Right cardiac atrium (tissue), 5 donors: ENCODE measurements around the gene SLC4A4. TPM values are rescaled to one million over a fixed set of nuclear protein-coding genes. Genes with fewer than 3 reads are reported as not detected.
A peak's percentile ranks its signal among the peaks of the same experiment; 100 is the strongest.

Source experiments
- ATAC-seq, 2 donors: fragments of 200-7000 bp; cut with Tn5 transposase; one replicate each; pipeline versions ENCODE4 v1.8.0 to v1.9.1; 2020; ENCODE audit warnings: moderate library complexity in 2 of 2, mild to moderate bottlenecking in 1 of 2
- DNase-seq, 3 donors: peaks; one replicate each; pipeline ENCODE4 v3.0.0-alpha.2; 2020
- H3K27ac ChIP-seq: one replicate; pipeline ENCODE4 v1.5.1; 2013; ENCODE audit warnings: mild to moderate bottlenecking, low read length, control low read depth, moderate library complexity
- H3K27me3 ChIP-seq: one replicate; pipeline ENCODE4 v1.6.1; 2013; ENCODE audit not compliant: control insufficient read depth, insufficient read depth
- H3K4me1 ChIP-seq: one replicate; pipeline ENCODE4 v1.6.1; 2013; ENCODE audit warnings: low read length; ENCODE audit not compliant: control insufficient read depth, insufficient read depth
- H3K4me3 ChIP-seq: one replicate; pipeline ENCODE4 v1.5.1; 2013; ENCODE audit warnings: low read length, control low read depth
- H3K9me3 ChIP-seq: one replicate; pipeline ENCODE4 v1.6.1; 2013; ENCODE audit warnings: low read length; ENCODE audit not compliant: control insufficient read depth
- WGBS: extraction: QIAGEN DNeasy Blood & Tissue Kit; methylation state at CpG from one replicate; pipeline ENCODE4 v1.1.7; 2013; 5-methylcytosine and 5-hydroxymethylcytosine counted together
- intact Hi-C, 4 donors: fragments of 100-400 bp; cut with DNase I; formaldehyde crosslinking; loops; one replicate each; pipeline versions ENCODE4 v1.11.0 to v1.14.0; 2022 to 2023
- polyA plus RNA-seq: library from polyadenylated mRNA; stranded (reverse); fragments of 200-250 nt; gene quantifications from one replicate; pipeline ENCODE4 v1.2.3, GENCODE V29; 2013
- total RNA-seq, 4 donors: library from RNA; stranded (reverse); fragmentation: NEBNext Ultra II Directional; extraction: Animal tissue kit (Norgen Biotek cat#: 25700); gene quantifications; one replicate each; pipeline ENCODE4 v1.2.1, GENCODE V29; 2021
- donor health status: healthy with polysubstance abuse.
- donor health status: DM: no; HTN: yes; CAD: no.
- donor health status: DM: no; HTN: no; CAD: no.
- donor health status: DM: no; HTN: yes; CAD: no; lungs with severe emphysema.
- donor health status: DM: yes; HTN: yes; CAD: no.

SLC4A4 gene
- total and polyA plus RNA-seq, 5 donors, result 7.0 to 34.5 (median 23.3) TPM

DNA sequence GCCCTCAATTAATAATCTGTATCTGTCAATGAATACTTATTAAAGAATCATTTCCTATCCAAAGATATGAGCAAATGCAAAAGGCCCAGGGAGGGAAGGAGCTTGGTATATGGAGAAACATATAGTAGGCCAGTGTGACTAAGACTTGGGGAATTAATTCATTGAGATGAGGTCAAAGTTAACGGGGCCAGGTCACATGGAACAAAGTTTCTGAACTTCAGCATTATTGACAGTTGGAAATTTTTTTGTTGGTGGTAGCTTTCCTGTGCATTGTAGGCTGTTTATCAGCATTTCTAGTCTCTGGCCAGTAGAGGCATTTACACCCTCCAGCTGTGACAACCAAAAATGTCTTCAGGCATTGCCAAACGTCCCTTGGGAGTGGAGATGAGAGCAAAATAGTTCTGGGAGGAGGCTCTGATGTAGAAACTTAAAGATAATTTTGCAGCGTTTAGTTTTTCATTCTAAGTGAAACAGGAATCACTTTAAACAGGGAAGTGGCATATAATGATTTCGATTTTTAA is 202.0 kb downstream of the SLC4A4 start:
- H3K4me1 ChIP-seq, result peaks cover 6% of the 10 kb centered on the region
- ATAC-seq (peak in 1 of 2 donors; percentile 54), DNase-seq (no peak)
- no peaks in the 10 kb centered on the region for H3K27me3 ChIP-seq
- no peak overlapping the region for H3K27ac ChIP-seq
- intact Hi-C loops, result no loop called here
- no peaks in the 10 kb centered on the region for H3K9me3 ChIP-seq
- no peak overlapping the region for H3K4me3 ChIP-seq
- WGBS, result 45% methylated on average over 4 of the region's 4 CpGs

GRCh38 chr4:71541541-71541940 is 202.7 kb downstream of the SLC4A4 start:
- Histone ChIP-seq H3K27ac (no peak overlapping the region), H3K9me3 (no peaks in the 10 kb centered on the region), H3K4me1 (peaks cover 6% of the 10 kb centered on the region), H3K27me3 (no peaks in the 10 kb centered on the region), H3K4me3 (no peak overlapping the region)
- ATAC-seq, result no peak
- WGBS, result 82% methylated on average over 2 of the region's 2 CpGs
- DNase-seq, result no peak
- intact Hi-C loops, result no loop called here

DNA sequence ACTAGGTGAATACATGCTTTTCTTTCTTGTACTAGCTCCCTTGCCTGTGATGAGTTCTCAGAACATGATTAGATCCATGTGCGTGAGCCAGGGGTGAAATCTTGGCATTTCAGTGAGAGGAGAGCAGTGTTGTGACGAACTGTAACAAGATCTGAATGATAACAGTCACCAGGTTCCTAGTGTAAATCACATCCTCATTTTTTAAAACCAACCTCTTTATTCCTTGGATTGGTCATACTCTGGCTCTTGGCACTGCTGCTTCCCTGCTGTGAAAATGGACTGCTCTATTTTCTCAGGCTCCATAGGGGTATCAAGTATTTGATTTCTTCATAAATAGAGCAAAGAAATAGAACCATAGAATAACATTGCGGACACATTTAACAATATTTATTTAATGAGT is 206.3 kb downstream of the SLC4A4 start:
- intact Hi-C loops, result no loop called here
- Histone ChIP-seq H3K4me3 (no peak overlapping the region), H3K4me1 (peaks cover 4% of the 10 kb centered on the region), H3K9me3 (no peaks in the 10 kb centered on the region), H3K27ac (no peak overlapping the region), H3K27me3 (no peaks in the 10 kb centered on the region)
- 57% methylated on average over 3 of the region's 3 CpGs for WGBS
- ATAC-seq, result no peak
- DNase-seq, result no peak

DNA sequence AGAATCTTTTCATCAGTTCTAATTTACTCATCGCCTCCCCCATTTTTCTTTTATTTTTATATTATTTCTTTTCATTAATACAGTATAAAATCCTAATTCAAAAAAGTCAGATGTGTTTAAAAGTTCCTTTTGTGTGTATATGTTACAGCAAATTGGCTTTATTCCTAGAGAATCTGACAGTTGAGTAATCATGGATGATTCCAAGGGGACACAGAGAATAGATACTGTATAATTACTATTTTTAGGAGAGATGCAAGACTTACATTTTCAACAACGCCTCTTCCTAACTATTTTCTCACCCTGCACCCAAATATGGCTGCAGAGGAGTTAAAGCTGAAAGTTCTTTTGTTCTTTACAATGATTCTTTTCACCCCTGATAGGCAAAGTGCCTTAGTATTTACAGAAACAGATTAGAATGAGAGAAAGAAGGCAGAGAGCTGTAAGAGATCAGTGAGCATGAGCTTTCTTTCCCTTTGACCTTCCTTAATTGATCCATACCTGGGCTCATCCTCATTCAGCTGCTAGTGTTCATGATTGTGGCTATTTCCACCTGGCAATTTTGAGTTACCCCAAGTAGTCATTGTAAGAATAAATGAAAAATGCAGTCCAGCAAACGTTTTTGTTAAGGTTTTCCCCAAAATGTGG is 210.8 kb downstream of the SLC4A4 start:
- 42% methylated on average over 3 of the region's 3 CpGs for WGBS
- intact Hi-C loops, result loop anchor here in 3 of 4 donors (5.0 to 10.0 kb wide), 2 partner anchors 362 to 365 kb away; no protein-coding TSS in a partner anchor
- DNase-seq, result no peak

GRCh38 chr4:71550220-71551165 is 211.7 kb downstream of the SLC4A4 start:
- WGBS, result 46% methylated on average over 7 of the region's 7 CpGs
- ATAC-seq (no peak), DNase-seq (no peak)
- intact Hi-C loops, result loop anchor here in 3 of 4 donors (5.0 to 10.0 kb wide), 2 partner anchors 363 to 366 kb away; no protein-coding TSS in a partner anchor
- Histone ChIP-seq H3K27me3 (no peaks in the 10 kb centered on the region), H3K9me3 (no peaks in the 10 kb centered on the region), H3K27ac (no peak overlapping the region), H3K4me3 (no peak overlapping the region), H3K4me1 (no peaks in the 10 kb centered on the region)

More for the DNA sequence above, 210.8 kb downstream of the SLC4A4 start:
- Histone ChIP-seq H3K4me1 (no peaks in the 10 kb centered on the region), H3K27ac (no peak overlapping the region), H3K27me3 (no peaks in the 10 kb centered on the region), H3K4me3 (no peak overlapping the region), H3K9me3 (no peaks in the 10 kb centered on the region)
- no peak for ATAC-seq

GRCh38 chr4:71553605-71554004 is 214.8 kb downstream of the SLC4A4 start:
- H3K9me3 ChIP-seq, result no peaks in the 10 kb centered on the region
- intact Hi-C loops, result loop anchor here in 3 of 4 donors (5.0 to 10.0 kb wide), 2 partner anchors 366 to 369 kb away; no protein-coding TSS in a partner anchor
- no peaks in the 10 kb centered on the region for H3K4me1 ChIP-seq
- H3K4me3 ChIP-seq, result no peak overlapping the region
- H3K27me3 ChIP-seq, result no peaks in the 10 kb centered on the region
- DNase-seq, result no peak
- peak; percentile 57 to 68 for ATAC-seq
- 37% methylated on average over 1 of the region's 1 CpG for whole genome bisulfite sequencing
- H3K27ac ChIP-seq, result no peak overlapping the region

- Histone ChIP-seq H3K9me3 (no peaks in the 10 kb centered on the region), H3K4me1 (no peaks in the 10 kb centered on the region), H3K27ac (no peak overlapping the region), H3K4me3 (no peak overlapping the region), H3K27me3 (no peaks in the 10 kb centered on the region)
- DNase-seq, result no peak
- intact Hi-C loops, result loop anchor here in 3 of 4 donors (5.0 to 10.0 kb wide), 2 partner anchors 367 to 369 kb away; no protein-coding TSS in a partner anchor
- 76% methylated on average over 2 of the region's 2 CpGs for WGBS
- no peak for ATAC-seq
Observed at GRCh38 chr4:71554025-71554424, 215.2 kb downstream of the SLC4A4 start.

GRCh38 chr4:71558248-71558647 is 219.4 kb downstream of the SLC4A4 start:
- Histone ChIP-seq H3K27ac (no peak overlapping the region), H3K27me3 (no peaks in the 10 kb centered on the region), H3K4me1 (no peaks in the 10 kb centered on the region), H3K9me3 (no peaks in the 10 kb centered on the region), H3K4me3 (no peak overlapping the region)
- DNase-seq, result no peak
- ATAC-seq, result no peak
- 51% methylated on average over 1 of the region's 1 CpG for WGBS
- intact Hi-C loops, result loop anchor here in 2 of 4 donors (10.0 kb wide), 1 partner anchor 373 kb away; no protein-coding TSS in a partner anchor

- no peak overlapping the region for H3K4me3 ChIP-seq
- DNase-seq (no peak), ATAC-seq (no peak)
- H3K9me3 ChIP-seq, result no peaks in the 10 kb centered on the region
- intact Hi-C loops, result loop anchor here in 2 of 4 donors (10.0 kb wide), 1 partner anchor 375 kb away; no protein-coding TSS in a partner anchor
- no peak overlapping the region for H3K27ac ChIP-seq
- 0% methylated on average over 1 of the region's 1 CpG for WGBS
- no peaks in the 10 kb centered on the region for H3K27me3 ChIP-seq
- no peaks in the 10 kb centered on the region for H3K4me1 ChIP-seq
Observed at GRCh38 chr4:71559957-71560571, 221.2 kb downstream of the SLC4A4 start.

GRCh38 chr4:71564775-71565174 is 226.0 kb downstream of the SLC4A4 start:
- WGBS, result 58% methylated on average over 2 of the region's 2 CpGs
- intact Hi-C loops, result no loop called here
- ATAC-seq (peak; percentile 52 to 57), DNase-seq (peak; percentile 19 to 59 (median 31))
- no peaks in the 10 kb centered on the region for H3K9me3 ChIP-seq
- H3K4me3 ChIP-seq, result no peak overlapping the region
- H3K27ac ChIP-seq, result no peak overlapping the region
- no peaks in the 10 kb centered on the region for H3K27me3 ChIP-seq
- H3K4me1 ChIP-seq, result no peaks in the 10 kb centered on the region
